ENCODE data around the gene SLC6A12.

The SLC6A12 gene

DNA sequence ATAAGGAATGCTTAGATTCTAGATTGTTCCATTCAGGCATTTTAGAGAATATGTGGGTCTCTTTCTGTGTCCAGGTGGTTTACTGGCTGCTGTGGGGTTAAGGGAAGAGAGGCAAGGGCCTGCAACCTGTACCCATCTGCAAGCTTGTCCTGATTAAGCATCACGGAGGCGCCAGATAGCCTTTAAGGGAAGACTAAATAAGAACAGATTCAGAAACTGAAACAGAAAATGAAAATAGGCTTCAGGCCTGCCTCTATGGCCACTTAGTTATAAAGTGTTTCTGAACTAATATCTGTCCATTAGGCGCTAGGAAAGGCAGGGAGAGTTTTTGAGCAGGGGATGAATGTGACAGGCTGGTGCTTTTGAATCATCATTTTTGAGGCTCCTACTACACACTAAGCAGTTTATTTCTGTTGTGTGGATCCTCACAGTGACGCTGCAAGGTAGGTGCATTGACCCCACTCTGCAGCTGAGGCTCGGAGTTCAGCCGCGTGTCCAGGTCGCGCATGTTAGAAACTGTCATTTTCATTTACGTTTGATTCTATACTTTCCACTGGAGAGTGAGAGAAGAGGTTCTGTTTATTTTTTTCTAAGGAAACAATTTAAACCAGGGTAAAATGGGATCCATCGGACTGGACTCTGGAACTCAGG, 47.4 kb downstream of the SLC6A12 start:
- Mint-ChIP-seq H3K27ac (no peak overlapping the region), H3K9me3 (no peaks in the 10 kb centered on the region), H3K4me1 (ENCODE audit: low read depth) (peaks cover 8% of the 10 kb centered on the region), H3K27me3 (ENCODE audit: low read depth) (no peaks in the 10 kb centered on the region), H3K36me3 (ENCODE audit: low read depth) (no peaks in the 10 kb centered on the region), H3K4me3 (no peak overlapping the region)

DNA sequence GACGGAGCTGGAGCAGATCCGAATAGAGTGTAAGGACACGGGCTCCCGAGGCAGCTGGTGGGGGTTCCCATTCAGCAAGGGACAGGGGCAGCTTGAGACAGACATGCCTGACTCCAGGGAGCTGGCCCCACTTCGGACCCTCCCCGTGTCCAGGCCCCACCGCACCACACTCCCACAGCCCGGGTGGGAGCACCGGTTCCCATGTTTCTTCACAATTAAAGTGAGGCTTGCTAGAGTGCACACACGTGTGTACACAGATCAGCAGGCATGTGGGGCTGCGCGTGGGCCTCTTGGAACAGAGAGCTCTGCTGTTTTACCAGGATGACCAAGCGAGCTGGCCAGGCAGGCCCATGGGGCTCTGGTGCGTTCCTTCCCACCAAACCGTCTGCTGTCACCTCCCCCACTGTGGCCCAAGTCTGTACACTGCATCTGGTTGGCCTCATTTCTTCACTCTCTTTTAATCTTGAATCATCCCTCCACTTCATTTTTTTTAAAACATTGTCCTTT, 48.0 kb downstream of the SLC6A12 start:
- Mint-ChIP-seq H3K4me3 (no peak overlapping the region), H3K4me1 (ENCODE audit: low read depth) (peaks cover 8% of the 10 kb centered on the region), H3K27me3 (ENCODE audit: low read depth) (no peaks in the 10 kb centered on the region), H3K27ac (no peak overlapping the region), H3K36me3 (ENCODE audit: low read depth) (no peaks in the 10 kb centered on the region), H3K9me3 (no peaks in the 10 kb centered on the region)

- peaks cover 4% of the 10 kb centered on the region for H3K4me1 Mint-ChIP-seq (ENCODE audit: low read depth)
- no peaks in the 10 kb centered on the region for H3K9me3 Mint-ChIP-seq
- no peak overlapping the region for H3K4me3 Mint-ChIP-seq
- H3K36me3 Mint-ChIP-seq (ENCODE audit: low read depth) = no peaks in the 10 kb centered on the region
- H3K27me3 Mint-ChIP-seq (ENCODE audit: low read depth) = no peaks in the 10 kb centered on the region
- no peak overlapping the region for H3K27ac Mint-ChIP-seq
Measured at GRCh38 chr12:164207-164606, 49.8 kb downstream of the SLC6A12 start.

- H3K4me1 Mint-ChIP-seq (ENCODE audit: low read depth) = peaks cover 4% of the 10 kb centered on the region
- H3K9me3 Mint-ChIP-seq = no peaks in the 10 kb centered on the region
- H3K4me3 Mint-ChIP-seq = no peak overlapping the region
- H3K27me3 Mint-ChIP-seq (ENCODE audit: low read depth) = no peaks in the 10 kb centered on the region
- no peak overlapping the region for H3K27ac Mint-ChIP-seq
- H3K36me3 Mint-ChIP-seq (ENCODE audit: low read depth) = no peaks in the 10 kb centered on the region
Measured at GRCh38 chr12:163406-163986, 50.5 kb downstream of the SLC6A12 start.

GRCh38 chr12:162467-163307, 51.3 kb downstream of the SLC6A12 start:
- Mint-ChIP-seq H3K9me3 (no peaks in the 10 kb centered on the region), H3K4me1 (ENCODE audit: low read depth) (peaks cover 4% of the 10 kb centered on the region), H3K4me3 (no peak overlapping the region), H3K36me3 (ENCODE audit: low read depth) (no peaks in the 10 kb centered on the region), H3K27me3 (ENCODE audit: low read depth) (no peaks in the 10 kb centered on the region), H3K27ac (no peak overlapping the region)

- no peaks in the 10 kb centered on the region for H3K36me3 Mint-ChIP-seq (ENCODE audit: low read depth)
- H3K4me3 Mint-ChIP-seq = no peak overlapping the region
- H3K4me1 Mint-ChIP-seq (ENCODE audit: low read depth) = peaks cover 4% of the 10 kb centered on the region
- H3K9me3 Mint-ChIP-seq = no peaks in the 10 kb centered on the region
- H3K27me3 Mint-ChIP-seq (ENCODE audit: low read depth) = no peaks in the 10 kb centered on the region
- H3K27ac Mint-ChIP-seq = no peak overlapping the region
Measured at GRCh38 chr12:161823-162222, 52.1 kb downstream of the SLC6A12 start.

DNA sequence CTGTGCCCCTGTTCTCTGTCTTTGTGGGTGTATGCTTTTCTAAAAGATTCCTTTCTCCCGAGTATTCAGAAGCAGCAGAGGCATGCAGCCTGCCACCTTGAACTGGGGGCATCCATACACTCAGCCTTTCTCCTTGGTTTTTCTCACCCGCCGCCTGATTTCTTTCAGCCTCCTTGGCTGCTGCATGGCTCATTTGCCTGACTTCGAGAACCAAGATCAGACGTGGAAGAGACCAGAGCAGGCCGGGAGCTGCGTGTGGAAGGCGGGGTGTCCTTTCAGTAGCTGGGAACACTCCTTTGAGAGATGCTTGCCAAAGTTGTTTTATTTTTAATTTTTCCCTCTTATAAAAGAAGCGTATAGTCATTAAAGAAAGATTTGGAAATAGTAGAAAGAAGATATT, 53.1 kb downstream of the SLC6A12 start:
- no peak overlapping the region for H3K4me3 Mint-ChIP-seq
- no peak overlapping the region for H3K27ac Mint-ChIP-seq
- no peaks in the 10 kb centered on the region for H3K36me3 Mint-ChIP-seq (ENCODE audit: low read depth)
- H3K27me3 Mint-ChIP-seq (ENCODE audit: low read depth) = no peaks in the 10 kb centered on the region
- no peaks in the 10 kb centered on the region for H3K9me3 Mint-ChIP-seq
- H3K4me1 Mint-ChIP-seq (ENCODE audit: low read depth) = no peaks in the 10 kb centered on the region

DNA sequence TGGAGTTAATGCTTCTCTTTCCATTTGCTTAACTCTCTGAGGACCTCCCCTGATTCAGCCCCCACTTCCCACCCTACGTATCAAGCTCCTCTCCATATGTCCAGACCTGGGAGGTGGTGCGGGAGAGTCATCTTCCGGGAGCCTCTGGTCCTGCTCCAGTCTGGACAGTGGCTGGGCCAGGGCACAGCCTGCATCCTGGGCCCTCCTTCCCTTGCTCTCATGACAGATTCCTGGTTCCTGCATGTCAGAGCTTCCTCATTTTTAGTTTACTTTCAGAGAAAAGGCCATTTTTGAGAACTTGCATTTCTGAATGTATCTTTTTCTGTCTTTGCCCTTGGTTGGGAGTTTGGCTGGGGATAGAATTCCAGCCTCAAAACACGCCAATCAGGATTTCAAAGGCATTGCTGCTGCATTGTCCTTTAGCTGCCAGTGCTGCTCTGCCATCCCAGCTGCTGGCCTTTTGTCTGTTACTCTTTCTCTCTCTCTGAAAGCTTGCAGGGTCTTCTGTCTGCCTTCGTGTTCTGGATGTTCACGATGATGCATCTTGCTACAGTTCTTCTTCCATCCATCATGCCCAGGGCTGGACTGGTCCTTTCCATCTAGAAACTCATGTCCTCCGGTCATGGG, 54.7 kb downstream of the SLC6A12 start:
- H3K4me1 Mint-ChIP-seq (ENCODE audit: low read depth) = no peaks in the 10 kb centered on the region
- H3K27ac Mint-ChIP-seq = no peak overlapping the region
- H3K4me3 Mint-ChIP-seq = no peak overlapping the region
- H3K9me3 Mint-ChIP-seq = no peaks in the 10 kb centered on the region
- H3K27me3 Mint-ChIP-seq (ENCODE audit: low read depth) = no peaks in the 10 kb centered on the region
- H3K36me3 Mint-ChIP-seq (ENCODE audit: low read depth) = no peaks in the 10 kb centered on the region

GRCh38 chr12:157644-158043, 56.3 kb downstream of the SLC6A12 start:
- peaks cover 3% of the 10 kb centered on the region for H3K27me3 Mint-ChIP-seq (ENCODE audit: low read depth)
- H3K4me3 Mint-ChIP-seq = no peak overlapping the region
- H3K4me1 Mint-ChIP-seq (ENCODE audit: low read depth) = no peaks in the 10 kb centered on the region
- H3K27ac Mint-ChIP-seq = no peak overlapping the region
- no peaks in the 10 kb centered on the region for H3K36me3 Mint-ChIP-seq (ENCODE audit: low read depth)
- H3K9me3 Mint-ChIP-seq = no peaks in the 10 kb centered on the region

- Mint-ChIP-seq H3K4me1 (ENCODE audit: low read depth) (no peaks in the 10 kb centered on the region), H3K4me3 (no peak overlapping the region), H3K9me3 (no peaks in the 10 kb centered on the region), H3K27me3 (ENCODE audit: low read depth) (peaks cover 7% of the 10 kb centered on the region), H3K27ac (no peak overlapping the region), H3K36me3 (ENCODE audit: low read depth) (no peaks in the 10 kb centered on the region)
Measured at GRCh38 chr12:156945-157344, 57.0 kb downstream of the SLC6A12 start.

- no peaks in the 10 kb centered on the region for H3K36me3 Mint-ChIP-seq (ENCODE audit: low read depth)
- H3K27ac Mint-ChIP-seq = no peak overlapping the region
- H3K4me3 Mint-ChIP-seq = no peak overlapping the region
- no peaks in the 10 kb centered on the region for H3K4me1 Mint-ChIP-seq (ENCODE audit: low read depth)
- H3K27me3 Mint-ChIP-seq (ENCODE audit: low read depth) = peaks cover 7% of the 10 kb centered on the region
- H3K9me3 Mint-ChIP-seq = no peaks in the 10 kb centered on the region
Measured at GRCh38 chr12:155646-156045, 58.3 kb downstream of the SLC6A12 start.

DNA sequence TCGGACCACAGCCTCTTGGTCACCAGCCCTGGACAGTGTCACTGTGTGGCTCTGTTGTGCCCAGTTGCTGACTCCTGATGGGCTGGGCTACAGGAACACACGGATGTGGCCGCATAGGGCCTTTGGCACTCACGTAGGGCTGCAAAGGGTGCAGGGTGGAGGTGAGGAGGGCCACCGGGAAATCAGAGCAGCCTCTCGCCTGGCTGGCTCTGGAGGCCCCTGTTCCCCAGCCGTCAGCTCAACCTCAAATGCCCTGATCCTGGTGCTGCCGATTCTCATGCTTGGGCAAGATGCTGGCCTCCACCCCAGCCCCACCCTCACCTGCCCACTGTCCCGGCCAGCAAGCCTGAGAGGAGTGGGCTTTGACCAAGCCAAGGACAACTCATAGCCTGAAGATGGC, 59.0 kb downstream of the SLC6A12 start:
- H3K4me1 Mint-ChIP-seq (ENCODE audit: low read depth) = no peaks in the 10 kb centered on the region
- H3K4me3 Mint-ChIP-seq = no peak overlapping the region
- H3K36me3 Mint-ChIP-seq (ENCODE audit: low read depth) = no peaks in the 10 kb centered on the region
- no peaks in the 10 kb centered on the region for H3K9me3 Mint-ChIP-seq
- H3K27me3 Mint-ChIP-seq (ENCODE audit: low read depth) = peaks cover 7% of the 10 kb centered on the region
- H3K27ac Mint-ChIP-seq = no peak overlapping the region

DNA sequence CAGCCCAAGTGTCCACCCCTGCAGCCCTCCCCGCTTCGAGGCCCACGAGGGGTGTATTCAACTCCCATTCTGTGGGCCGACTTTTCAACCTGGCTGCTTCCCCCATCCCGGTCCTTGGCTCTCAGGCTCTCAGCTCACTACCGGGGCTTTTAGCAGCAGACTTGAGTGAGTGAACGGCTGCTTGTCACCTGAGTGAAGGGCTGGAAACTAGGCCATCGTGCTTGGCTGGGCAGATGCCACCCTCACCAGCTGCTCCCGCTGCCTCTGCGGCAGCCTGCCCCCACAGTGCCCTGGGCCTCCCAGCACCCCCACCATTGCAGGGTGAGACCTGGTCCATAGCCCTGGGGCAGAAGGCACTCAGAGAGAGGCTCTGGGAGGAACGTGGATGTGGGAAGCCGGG, 59.9 kb downstream of the SLC6A12 start:
- H3K4me3 Mint-ChIP-seq = no peak overlapping the region
- peaks cover 7% of the 10 kb centered on the region for H3K27me3 Mint-ChIP-seq (ENCODE audit: low read depth)
- H3K9me3 Mint-ChIP-seq = no peaks in the 10 kb centered on the region
- no peak overlapping the region for H3K27ac Mint-ChIP-seq
- H3K36me3 Mint-ChIP-seq (ENCODE audit: low read depth) = no peaks in the 10 kb centered on the region
- no peaks in the 10 kb centered on the region for H3K4me1 Mint-ChIP-seq (ENCODE audit: low read depth)

- Mint-ChIP-seq H3K27me3 (ENCODE audit: low read depth) (peaks cover 7% of the 10 kb centered on the region), H3K9me3 (no peaks in the 10 kb centered on the region), H3K4me3 (no peak overlapping the region), H3K4me1 (ENCODE audit: low read depth) (no peaks in the 10 kb centered on the region), H3K27ac (no peak overlapping the region), H3K36me3 (ENCODE audit: low read depth) (no peaks in the 10 kb centered on the region)
Measured at GRCh38 chr12:153080-153746, 60.7 kb downstream of the SLC6A12 start.
